Measurements from ENCODE around the gene CNTN5.

DNA sequence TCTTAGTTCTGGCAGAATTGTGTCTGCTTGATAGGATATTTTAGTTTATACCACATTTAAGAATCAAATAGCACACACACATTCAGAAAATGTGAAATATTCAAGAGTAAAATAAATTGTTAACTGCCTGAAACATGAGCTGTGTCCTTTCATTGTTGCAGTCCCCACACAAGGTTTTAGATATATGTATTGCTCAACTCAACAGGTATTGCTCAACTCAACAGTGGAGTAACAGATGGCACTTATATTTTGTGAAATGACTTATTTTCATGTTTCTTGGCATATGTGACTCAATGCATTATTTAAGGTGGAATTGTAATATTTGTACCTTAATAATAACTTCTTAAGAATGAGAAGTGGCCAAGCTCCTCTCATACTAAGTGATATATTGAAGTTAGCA lies 760.3 kb downstream of the CNTN5 start:
- TF ChIP-seq, protein P1, sequence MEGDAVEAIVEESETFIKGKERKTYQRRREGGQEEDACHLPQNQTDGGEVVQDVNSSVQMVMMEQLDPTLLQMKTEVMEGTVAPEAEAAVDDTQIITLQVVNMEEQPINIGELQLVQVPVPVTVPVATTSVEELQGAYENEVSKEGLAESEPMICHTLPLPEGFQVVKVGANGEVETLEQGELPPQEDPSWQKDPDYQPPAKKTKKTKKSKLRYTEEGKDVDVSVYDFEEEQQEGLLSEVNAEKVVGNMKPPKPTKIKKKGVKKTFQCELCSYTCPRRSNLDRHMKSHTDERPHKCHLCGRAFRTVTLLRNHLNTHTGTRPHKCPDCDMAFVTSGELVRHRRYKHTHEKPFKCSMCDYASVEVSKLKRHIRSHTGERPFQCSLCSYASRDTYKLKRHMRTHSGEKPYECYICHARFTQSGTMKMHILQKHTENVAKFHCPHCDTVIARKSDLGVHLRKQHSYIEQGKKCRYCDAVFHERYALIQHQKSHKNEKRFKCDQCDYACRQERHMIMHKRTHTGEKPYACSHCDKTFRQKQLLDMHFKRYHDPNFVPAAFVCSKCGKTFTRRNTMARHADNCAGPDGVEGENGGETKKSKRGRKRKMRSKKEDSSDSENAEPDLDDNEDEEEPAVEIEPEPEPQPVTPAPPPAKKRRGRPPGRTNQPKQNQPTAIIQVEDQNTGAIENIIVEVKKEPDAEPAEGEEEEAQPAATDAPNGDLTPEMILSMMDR (IDR thresholded peaks at IDR 0.05 in 2 of 3, conservative IDR thresholded peaks at IDR 0.05 in 1 of 3; ENCODE audit: control insufficient read depth in 2 of 3, extremely low read depth in 1 of 3, insufficient read depth in 1 of 3, low read depth in 3 of 3, low read length in 3 of 3), result no peak
- TF ChIP-seq POLR2AphosphoS5 (IDR thresholded peaks at IDR 0.05; ENCODE audit: low read length), result no peak
